ENCODE measurements around the gene CHMP1A.
"Not testable (repeated sequence)": the region's sequence is repeated elsewhere in the genome, so short reads cannot be mapped to it uniquely, and the experiment has no call there.

The CHMP1A gene

DNA sequence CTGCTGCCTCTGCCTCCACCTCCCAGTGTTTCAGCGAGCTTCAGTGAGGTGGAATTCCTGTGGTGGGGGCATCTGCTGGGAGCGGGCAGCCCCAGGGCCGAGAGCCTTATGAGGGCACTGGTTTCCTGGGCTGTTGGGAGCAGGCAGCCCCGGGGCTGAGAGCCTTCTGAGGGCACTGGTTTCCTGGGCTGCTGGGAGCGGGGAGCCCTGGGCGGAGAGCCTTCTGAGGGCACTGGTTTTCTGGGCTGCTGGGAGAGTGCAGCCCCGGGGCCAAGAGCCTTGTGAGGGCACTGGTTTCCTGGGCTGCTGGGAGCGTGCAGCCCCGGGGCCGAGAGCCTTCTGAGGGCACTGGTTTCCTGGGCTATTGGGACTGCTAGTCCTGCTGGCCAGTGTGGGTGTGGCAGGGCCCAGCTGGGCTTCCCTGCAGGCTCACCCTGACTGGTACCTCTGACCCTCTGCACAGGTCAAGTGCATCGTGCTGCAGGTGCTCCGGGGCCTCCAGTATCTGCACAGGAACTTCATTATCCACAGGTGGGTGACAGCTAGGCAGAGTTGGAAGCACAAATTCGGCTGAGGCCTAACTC is 34.6 kb upstream of the CHMP1A start:
- DNase-seq (ENCODE audit: low read depth) = no peak

DNA sequence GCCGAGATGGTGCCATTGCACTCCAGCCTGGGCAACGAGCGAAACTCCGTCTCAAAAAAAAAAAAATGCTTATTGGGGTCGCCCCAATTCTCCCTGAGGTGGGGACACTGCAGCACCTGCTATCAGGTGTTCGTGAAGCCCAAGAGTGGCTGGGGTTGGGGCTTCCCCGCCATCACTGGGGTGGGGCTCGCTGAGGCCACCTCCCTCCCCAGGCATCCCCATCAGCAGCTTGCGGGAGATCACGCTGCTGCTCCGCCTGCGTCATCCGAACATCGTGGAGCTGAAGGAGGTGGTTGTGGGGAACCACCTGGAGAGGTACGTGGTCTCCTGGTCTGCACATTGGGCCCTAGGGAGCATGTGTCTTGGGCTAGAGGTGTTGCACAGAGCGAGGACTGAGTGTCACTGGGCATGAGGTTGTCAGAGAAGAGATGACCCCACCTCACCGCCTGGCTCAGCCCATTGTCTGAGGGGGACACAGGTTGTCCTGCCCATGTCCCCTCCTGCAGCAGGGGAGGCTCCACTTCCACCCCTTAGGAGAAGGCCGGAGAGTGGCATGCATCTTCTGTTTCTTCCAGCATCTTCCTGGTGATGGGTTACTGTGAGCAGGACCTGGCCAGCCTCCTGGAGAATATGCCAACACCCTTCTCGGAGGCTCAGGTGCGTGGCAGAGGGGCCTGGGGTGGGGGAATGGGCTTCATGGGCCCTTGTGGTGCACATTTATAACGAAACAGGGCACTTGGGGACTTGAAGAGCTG is 33.9 kb upstream of the CHMP1A start:
- DNase-seq (ENCODE audit: low read depth) = no peak

DNA sequence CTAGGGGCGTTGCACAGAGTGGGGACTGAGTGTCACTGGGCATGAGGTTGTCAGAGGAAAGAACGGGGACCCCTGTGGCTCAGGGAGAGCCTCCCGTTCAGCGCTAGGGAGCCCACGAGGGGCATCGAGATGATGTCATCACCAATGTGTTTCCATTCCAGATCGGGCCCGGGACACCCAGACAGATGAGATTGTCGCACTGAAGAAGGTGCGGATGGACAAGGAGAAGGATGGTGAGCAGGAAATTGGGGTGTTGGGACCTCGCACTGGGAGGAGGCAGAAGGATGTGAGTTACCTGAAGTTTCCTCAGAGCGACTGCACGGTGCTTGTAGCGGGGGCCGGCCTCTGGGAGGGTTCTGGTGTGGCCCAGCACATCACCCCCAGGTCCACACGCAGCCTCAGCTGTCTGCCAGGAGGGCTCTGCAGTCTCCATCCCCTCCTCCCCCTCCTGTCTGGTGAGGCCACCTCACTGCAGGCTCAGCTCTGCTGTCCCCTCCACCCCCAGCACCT is 32.9 kb upstream of the CHMP1A start:
- DNase-seq (ENCODE audit: low read depth) = no peak

- not testable (repeated sequence) for DNase-seq (ENCODE audit: low read depth)
Measured at GRCh38 chr16:89689621-89690020, 32.1 kb upstream of the CHMP1A start.

- DNase-seq (ENCODE audit: low read depth) = no peak
Measured at GRCh38 chr16:89689142-89689541, 31.6 kb upstream of the CHMP1A start.

GRCh38 chr16:89688395-89688794 is 30.9 kb upstream of the CHMP1A start:
- no peak for DNase-seq (ENCODE audit: low read depth)

DNA sequence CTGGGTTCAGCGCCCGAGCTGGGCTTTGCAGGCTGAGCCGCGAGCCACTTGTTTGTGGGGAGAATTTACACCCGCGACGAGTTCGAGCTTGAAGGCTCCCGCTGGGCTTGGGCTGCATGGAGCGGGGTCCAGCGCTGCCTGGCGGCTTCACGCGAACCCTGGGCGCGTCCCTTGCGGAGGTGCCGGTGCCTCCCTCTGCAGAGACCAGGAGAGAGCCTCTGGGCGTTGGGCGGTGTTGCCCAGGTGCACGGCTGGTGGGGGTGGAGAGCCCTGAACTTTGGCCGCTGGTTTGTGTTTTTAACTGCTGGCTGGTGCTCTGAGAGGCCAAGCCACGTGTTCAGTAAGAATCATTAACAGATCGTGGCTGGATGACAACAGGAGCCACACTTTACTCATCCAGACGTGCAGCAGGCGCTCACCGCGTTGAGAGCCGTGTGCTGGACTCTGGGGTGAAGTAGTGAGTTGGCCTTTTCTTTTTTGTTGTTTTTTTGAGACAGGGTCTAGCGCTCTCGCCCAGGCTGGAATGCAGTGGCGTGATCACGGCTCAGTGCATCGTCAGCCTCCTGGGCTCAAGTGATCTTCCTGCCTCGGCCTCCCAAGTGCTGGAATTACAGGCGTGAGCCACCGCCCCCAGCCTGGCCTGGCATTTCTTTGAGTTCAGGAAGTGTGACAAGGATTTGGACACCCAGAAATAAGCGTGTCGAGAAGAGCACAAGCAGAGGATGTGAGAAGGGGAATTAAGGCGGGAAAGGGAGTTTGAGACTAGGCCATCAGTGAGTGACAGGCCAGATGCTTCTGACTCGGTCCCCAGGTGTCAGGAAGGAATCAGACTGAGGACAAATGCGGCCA is 29.8 kb upstream of the CHMP1A start:
- no peak for DNase-seq (ENCODE audit: low read depth)

- DNase-seq (ENCODE audit: low read depth) = peak; percentile 89
Measured at GRCh38 chr16:89686520-89687091, 29.1 kb upstream of the CHMP1A start, which contains the start of gene CDK10. TSS of gene CDK10 (plus strand) at chr16:89686689. CDS start at chr16:89686711, 22 bp downstream.

DNA sequence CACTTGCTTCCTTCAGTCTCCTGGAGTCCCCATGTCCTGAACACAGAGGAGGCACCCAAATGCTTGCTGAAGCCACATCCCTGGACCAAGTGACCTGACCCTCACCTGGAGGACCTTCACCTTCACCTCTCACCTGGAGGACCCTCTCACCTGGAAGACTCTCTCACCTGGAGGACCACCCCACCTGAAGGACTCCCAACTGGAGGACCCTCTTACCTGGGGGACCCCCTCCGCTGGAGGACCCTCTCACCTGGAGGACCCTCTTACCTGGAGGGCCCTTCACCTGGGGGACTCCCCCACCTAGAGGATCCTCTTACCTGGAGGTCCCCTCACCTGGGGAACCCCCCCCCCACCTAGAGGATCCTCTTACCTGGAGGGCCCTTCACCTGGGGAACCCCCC is 28.4 kb upstream of the CHMP1A start:
- no peak for DNase-seq (ENCODE audit: low read depth)

GRCh38 chr16:89678258-89678657 is 20.8 kb upstream of the CHMP1A start:
- no peak for DNase-seq (ENCODE audit: low read depth)

GRCh38 chr16:89672177-89672941 is 14.9 kb upstream of the CHMP1A start:
- no peak for DNase-seq (ENCODE audit: low read depth)

GRCh38 chr16:89671565-89671964 is 14.1 kb upstream of the CHMP1A start:
- DNase-seq (ENCODE audit: low read depth) = not testable (repeated sequence)

- no peak for DNase-seq (ENCODE audit: low read depth)
Measured at GRCh38 chr16:89670496-89671431, 13.3 kb upstream of the CHMP1A start.

DNA sequence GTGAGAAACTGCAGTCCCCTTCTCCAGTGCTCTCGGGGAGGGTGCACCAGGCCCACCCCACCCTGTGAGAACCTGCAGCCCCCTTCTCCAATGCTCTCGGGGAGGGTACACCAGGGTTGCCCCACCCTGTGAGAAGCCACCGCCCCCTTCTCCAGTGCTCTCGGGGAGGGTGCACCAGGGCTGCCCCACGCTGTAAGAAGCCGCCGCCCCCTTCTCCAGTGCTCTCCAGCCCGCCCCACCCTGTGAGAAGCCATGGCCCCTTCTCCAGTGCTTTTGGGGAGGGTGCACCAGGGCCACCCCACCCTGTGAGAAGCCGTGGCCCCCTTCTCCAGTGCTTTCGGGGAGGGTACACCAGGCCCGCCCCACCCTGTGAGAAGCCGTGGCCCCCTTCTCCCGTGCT is 12.2 kb upstream of the CHMP1A start:
- DNase-seq (ENCODE audit: low read depth) = no peak

DNA sequence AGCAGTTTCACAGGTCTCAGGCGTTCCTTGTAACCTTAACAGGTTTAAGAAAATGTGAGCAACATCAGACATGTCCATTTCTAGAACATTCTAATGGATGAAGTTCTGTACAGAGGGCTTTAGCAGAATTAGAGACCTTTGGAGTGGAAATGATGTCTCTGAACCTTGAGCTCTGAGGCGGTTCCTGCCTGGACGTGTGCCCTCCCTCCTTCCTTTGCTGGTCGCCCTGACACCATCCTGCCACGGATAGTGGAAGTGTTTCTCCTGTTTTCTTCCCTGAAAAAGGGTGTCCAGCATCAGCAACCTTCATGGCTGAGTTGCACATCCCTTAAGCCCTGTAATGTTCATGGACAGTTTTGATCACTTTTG is 11.3 kb upstream of the CHMP1A start:
- no peak for DNase-seq (ENCODE audit: low read depth)

DNA sequence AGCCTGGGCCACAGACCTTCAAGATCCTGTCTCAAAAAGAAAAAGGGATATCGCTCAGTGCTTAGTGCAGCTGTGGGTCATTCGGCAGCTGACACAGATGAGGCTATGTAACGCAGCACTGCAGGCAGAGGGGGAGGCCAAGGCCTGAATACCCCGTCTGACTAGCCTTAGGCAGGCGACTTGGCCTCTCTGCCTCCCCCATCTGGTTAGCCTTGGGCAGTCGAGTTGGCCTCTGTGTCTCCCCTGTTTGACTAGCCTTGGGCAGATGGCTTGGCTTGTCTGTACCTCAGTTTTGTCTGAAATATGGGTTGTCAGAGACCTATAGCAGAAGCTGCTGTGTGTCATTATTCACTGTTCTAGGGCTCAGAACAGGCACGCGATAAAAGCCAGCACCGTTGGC is 10.1 kb upstream of the CHMP1A start:
- no peak for DNase-seq (ENCODE audit: low read depth)

DNA sequence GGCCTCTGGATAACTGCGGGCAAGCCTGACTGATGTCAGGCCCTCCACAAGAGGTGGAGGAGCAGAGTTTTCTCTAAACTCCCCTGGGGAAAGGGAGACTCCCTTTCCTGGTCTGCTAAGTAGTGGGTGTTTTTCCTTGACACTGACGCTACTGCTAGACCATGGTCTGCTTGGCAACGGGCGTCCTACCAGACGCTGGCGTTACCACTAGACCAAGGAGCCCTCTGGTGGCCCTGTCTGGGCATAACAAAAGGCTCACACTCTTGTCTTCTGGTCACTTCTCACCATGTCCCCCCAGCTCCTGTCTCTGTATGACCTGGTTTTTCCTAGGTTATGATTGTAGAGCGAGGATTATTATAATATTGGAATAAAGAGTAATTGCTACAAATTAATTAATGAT is 9.5 kb upstream of the CHMP1A start:
- not testable (repeated sequence) for DNase-seq (ENCODE audit: low read depth)

DNA sequence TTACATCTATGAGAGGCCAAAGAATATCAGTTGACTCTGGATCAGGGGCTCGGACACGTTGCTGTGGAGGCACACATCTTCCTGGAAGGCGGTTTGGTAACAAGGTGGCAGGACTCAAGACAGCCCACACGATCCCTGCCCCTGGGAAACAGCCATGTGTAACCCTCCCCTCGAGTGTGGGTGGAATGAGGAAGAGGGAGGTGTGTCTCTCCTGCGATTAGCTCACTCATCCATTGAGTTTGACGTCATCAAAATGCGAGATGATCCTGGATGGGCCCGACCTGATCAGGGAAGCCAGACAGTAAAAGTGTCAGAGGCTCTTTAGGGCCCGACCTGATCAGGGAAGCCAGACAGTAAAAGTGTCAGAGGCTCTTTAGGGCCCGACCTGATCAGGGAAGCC is 6.7 kb upstream of the CHMP1A start:
- DNase-seq (ENCODE audit: low read depth) = not testable (repeated sequence)

DNA sequence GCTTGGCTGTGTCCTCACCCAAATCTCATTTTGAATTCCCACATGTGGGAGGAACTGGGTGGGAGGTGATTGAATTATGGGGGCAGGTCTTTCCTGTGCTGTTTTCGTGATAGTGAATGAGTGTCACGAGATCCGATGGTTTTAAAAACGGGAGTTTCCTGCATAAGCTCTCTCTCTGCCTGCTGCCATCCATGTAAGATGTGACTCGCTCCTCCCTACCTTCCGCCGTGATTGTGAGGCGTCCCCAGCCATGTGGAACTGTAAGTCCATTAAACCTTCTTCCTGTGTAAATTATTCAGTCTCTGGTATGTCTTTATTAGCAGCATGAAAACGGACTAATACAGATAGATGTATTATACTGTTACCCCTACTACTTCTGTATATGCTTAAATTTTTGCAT is 3.7 kb upstream of the CHMP1A start:
- DNase-seq (ENCODE audit: low read depth) = no peak

GRCh38 chr16:89660146-89660545 is 2.6 kb upstream of the CHMP1A start:
- DNase-seq (ENCODE audit: low read depth) = no peak
